Measurements from ENCODE around the gene MS4A15. TPM values are rescaled to one million over a fixed set of nuclear protein-coding genes. Genes with fewer than 3 reads are reported as not detected.
A peak's percentile ranks its signal among the peaks of the same experiment; 100 is the strongest.

MS4A15 gene
- polyA plus RNA-seq, 2 of the 4 experiments (the other 2 are of a cell fraction) = not detected

GRCh38 chr11:60786811-60787567 lies 30.3 kb downstream of the MS4A15 start:
- ATAC-seq (peak in 1 of 2 experiments; percentile 31; a peak in 3 of 6 replicates), DNase-seq (ENCODE audit: low read depth in 1 of 2, low spot score in 1 of 2) (peak in 1 of 2 experiments; percentile 17), FAIRE-seq (no peak)
- 70% methylated on average over 10 of the region's 15 CpGs for WGBS (ENCODE audit: missing lambda C conversion rate)
- ChIA-PET POLR2A (no interaction called here), CTCF (interaction anchor here (1.3 to 3.2 kb wide), 2 partner anchors 12 to 44 kb away, joined by 8 to 9 read pairs; no protein-coding TSS in a partner anchor)
- Histone ChIP-seq H3K9me3 (peaks cover 5% of the 10 kb centered on the region; the same call in 2 of the 3 replicates), H3K27ac (no peak overlapping the region), H3K4me2 (no peak overlapping the region), H3K4me1 (no peaks in the 10 kb centered on the region), H3K4me3 (no peak overlapping the region)
- TF ChIP-seq HOXA7 (CRISPR knock-in tag; IDR thresholded peaks at IDR 0.05) (no peak), ESRRA (IDR thresholded peaks at IDR 0.05; ENCODE audit: borderline replicate concordance, low read length) (no peak), TP53 (CRISPR knock-in tag; IDR thresholded peaks at IDR 0.05) (no peak), HOXB13 (CRISPR knock-in tag; IDR thresholded peaks at IDR 0.05; ENCODE audit: low read depth) (no peak), GATA3 (IDR thresholded peaks at IDR 0.05; ENCODE audit: borderline replicate concordance) (no peak), POLR2AphosphoS2 (conservative IDR thresholded peaks at IDR 0.05; ENCODE audit: low read length) (no peak), EP300 (IDR thresholded peaks at IDR 0.05) (no peak), NFE2L2 (conservative IDR thresholded peaks at IDR 0.05; ENCODE audit: low read length) (no peak), HEYL (CRISPR knock-in tag; IDR thresholded peaks at IDR 0.05) (no peak), MAFK (IDR thresholded peaks at IDR 0.05; ENCODE audit: partially characterized antibody) (no peak), HOXB5 (CRISPR knock-in tag; IDR thresholded peaks at IDR 0.05) (no peak), KDM1A (IDR thresholded peaks at IDR 0.05; ENCODE audit: low read depth) (no peak), RNF2 (IDR thresholded peaks at IDR 0.05; ENCODE audit: borderline replicate concordance, low read depth) (no peak), MAZ (IDR thresholded peaks at IDR 0.05; ENCODE audit: borderline replicate concordance, low read depth, low read length) (no peak), RARB (CRISPR knock-in tag; IDR thresholded peaks at IDR 0.05) (no peak)
- TF ChIP-seq, protein P1, sequence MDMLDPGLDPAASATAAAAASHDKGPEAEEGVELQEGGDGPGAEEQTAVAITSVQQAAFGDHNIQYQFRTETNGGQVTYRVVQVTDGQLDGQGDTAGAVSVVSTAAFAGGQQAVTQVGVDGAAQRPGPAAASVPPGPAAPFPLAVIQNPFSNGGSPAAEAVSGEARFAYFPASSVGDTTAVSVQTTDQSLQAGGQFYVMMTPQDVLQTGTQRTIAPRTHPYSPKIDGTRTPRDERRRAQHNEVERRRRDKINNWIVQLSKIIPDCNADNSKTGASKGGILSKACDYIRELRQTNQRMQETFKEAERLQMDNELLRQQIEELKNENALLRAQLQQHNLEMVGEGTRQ (IDR thresholded peaks at IDR 0.05) = no peak
- TF ChIP-seq, protein P2, sequence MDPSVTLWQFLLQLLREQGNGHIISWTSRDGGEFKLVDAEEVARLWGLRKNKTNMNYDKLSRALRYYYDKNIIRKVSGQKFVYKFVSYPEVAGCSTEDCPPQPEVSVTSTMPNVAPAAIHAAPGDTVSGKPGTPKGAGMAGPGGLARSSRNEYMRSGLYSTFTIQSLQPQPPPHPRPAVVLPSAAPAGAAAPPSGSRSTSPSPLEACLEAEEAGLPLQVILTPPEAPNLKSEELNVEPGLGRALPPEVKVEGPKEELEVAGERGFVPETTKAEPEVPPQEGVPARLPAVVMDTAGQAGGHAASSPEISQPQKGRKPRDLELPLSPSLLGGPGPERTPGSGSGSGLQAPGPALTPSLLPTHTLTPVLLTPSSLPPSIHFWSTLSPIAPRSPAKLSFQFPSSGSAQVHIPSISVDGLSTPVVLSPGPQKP (IDR thresholded peaks at IDR 0.05; ENCODE audit: low read depth, low read length) = no peak
- TF ChIP-seq, protein P3, sequence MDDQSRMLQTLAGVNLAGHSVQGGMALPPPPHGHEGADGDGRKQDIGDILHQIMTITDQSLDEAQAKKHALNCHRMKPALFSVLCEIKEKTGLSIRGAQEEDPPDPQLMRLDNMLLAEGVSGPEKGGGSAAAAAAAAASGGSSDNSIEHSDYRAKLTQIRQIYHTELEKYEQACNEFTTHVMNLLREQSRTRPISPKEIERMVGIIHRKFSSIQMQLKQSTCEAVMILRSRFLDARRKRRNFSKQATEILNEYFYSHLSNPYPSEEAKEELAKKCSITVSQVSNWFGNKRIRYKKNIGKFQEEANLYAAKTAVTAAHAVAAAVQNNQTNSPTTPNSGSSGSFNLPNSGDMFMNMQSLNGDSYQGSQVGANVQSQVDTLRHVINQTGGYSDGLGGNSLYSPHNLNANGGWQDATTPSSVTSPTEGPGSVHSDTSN (IDR thresholded peaks at IDR 0.05) = no peak

DNA sequence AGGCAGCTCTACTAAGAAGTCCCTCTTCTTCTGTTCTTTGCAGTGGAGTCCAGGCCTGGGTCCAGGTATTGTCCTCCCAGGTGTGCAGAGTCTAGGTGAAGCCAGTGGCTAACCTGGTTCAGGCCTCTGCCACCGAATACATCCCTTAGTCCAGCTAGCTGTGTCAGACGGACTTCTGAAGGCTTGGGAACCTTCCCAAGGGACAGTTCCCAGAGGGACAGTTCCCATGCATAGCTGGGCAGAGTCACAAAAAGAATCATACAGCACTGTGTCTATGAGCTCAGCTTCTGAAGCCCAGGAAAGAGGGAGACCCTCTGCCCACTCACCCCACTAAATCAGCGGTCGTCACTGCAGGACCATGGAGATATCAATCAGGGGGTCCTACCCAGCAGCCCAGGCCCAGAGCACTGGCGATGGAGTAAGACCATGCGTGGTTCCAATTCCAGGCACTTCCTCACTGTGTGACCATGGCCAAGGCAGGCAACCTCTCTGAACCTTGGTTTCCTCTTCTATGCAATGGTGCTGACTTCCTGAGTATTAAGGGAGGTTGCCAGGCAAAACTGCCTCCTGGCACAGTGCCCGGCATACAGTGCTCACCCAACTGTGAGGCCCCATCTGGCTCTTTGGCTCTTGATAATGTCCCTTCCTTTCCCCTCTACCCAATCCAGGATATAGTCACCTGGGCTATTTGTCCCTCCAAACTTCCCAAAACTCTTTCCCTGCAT lies 31.9 kb downstream of the MS4A15 start:
- TF ChIP-seq FOSL2 (IDR thresholded peaks at IDR 0.05) = no peak
- TF ChIP-seq FOSL2 (CRISPR knock-in tag; IDR thresholded peaks at IDR 0.05) = no peak
- no peak for TF ChIP-seq NPAS2 (CRISPR knock-in tag; IDR thresholded peaks at IDR 0.05; ENCODE audit: borderline replicate concordance)
- no peak for TF ChIP-seq KDM1A (IDR thresholded peaks at IDR 0.05; ENCODE audit: low read depth)
- TF ChIP-seq CEBPB (IDR thresholded peaks at IDR 0.05) = no peak
- no peak for TF ChIP-seq KDM5A (IDR thresholded peaks at IDR 0.05)
- TF ChIP-seq, protein P4, sequence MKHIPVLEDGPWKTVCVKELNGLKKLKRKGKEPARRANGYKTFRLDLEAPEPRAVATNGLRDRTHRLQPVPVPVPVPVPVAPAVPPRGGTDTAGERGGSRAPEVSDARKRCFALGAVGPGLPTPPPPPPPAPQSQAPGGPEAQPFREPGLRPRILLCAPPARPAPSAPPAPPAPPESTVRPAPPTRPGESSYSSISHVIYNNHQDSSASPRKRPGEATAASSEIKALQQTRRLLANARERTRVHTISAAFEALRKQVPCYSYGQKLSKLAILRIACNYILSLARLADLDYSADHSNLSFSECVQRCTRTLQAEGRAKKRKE (CRISPR knock-in tag; IDR thresholded peaks at IDR 0.05; ENCODE audit: low read depth) = no peak
- no peak for TF ChIP-seq FOXS1 (CRISPR knock-in tag; IDR thresholded peaks at IDR 0.05)
- no peak for TF ChIP-seq RCOR1 (IDR thresholded peaks at IDR 0.05; ENCODE audit: low read depth, low read length)
- TF ChIP-seq EP300 (IDR thresholded peaks at IDR 0.05) = no peak
- no peak for TF ChIP-seq TFCP2L1 (CRISPR knock-in tag; IDR thresholded peaks at IDR 0.05)
- TF ChIP-seq GATA3 (IDR thresholded peaks at IDR 0.05; ENCODE audit: borderline replicate concordance) = no peak

More for the DNA sequence above, 31.9 kb downstream of the MS4A15 start:
- DNase-seq (ENCODE audit: low read depth in 1 of 2, low spot score in 1 of 2) = no peak
- no peak overlapping the region for H3K4me3 ChIP-seq
- no peak for ATAC-seq
- POLR2A ChIA-PET = no interaction called here
- FAIRE-seq = no peak
- CTCF ChIA-PET = no interaction called here
- H3K4me2 ChIP-seq = no peak overlapping the region
- WGBS (ENCODE audit: missing lambda C conversion rate) = 66% methylated on average over 7 of the region's 7 CpGs
- peaks cover 5% of the 10 kb centered on the region; the same call in 2 of the 3 replicates for H3K9me3 ChIP-seq
- no peaks in the 10 kb centered on the region for H3K4me1 ChIP-seq
- no peak overlapping the region for H3K27ac ChIP-seq

Data from A549 (cell line).